ENCODE measurements around the gene CFAP73. TPM values are rescaled to one million over a fixed set of nuclear protein-coding genes. Genes with fewer than 3 reads are reported as not detected.

Gene CFAP73
- total and polyA plus RNA-seq, 2 experiments from 2014 or later: 0.50 to 0.59 TPM

DNA sequence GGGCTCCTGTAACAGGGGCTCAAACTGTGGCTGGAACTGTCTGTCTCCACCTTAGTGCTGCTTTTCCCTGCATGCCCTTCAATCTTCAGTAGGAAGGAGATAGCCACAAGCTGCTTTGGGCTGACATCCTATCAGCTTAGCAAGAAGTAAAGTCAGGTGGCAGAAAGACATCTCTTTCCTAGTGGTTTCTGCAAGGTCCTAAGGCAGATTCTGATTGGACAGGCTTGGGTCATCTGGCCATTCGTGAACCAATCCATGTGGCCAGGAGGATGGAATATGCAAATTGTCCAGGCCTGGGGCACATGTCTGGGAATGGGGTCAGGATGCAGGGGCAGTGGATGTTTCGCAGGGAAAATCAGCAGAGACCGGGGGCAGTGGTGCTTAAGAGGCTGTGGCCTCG, 41.2 kb downstream of the CFAP73 start:
- Mint-ChIP-seq H3K9me3 (no peaks in the 10 kb centered on the region), H3K4me3 (no peak overlapping the region), H3K27ac (peak overlapping the region; percentile 52; the same call in 1 of the 2 replicates), H3K4me1 (peaks cover 16% of the 10 kb centered on the region), H3K27me3 (ENCODE audit: insufficient read depth, low read depth, poor library complexity) (peaks cover 11% of the 10 kb centered on the region), H3K36me3 (ENCODE audit: low read depth) (peaks cover 51% of the 10 kb centered on the region)
- no peak for TF ChIP-seq CTCF (conservative IDR thresholded peaks at IDR 0.05; ENCODE audit: low read depth in 2 of 2)
- TF ChIP-seq, protein P1, sequence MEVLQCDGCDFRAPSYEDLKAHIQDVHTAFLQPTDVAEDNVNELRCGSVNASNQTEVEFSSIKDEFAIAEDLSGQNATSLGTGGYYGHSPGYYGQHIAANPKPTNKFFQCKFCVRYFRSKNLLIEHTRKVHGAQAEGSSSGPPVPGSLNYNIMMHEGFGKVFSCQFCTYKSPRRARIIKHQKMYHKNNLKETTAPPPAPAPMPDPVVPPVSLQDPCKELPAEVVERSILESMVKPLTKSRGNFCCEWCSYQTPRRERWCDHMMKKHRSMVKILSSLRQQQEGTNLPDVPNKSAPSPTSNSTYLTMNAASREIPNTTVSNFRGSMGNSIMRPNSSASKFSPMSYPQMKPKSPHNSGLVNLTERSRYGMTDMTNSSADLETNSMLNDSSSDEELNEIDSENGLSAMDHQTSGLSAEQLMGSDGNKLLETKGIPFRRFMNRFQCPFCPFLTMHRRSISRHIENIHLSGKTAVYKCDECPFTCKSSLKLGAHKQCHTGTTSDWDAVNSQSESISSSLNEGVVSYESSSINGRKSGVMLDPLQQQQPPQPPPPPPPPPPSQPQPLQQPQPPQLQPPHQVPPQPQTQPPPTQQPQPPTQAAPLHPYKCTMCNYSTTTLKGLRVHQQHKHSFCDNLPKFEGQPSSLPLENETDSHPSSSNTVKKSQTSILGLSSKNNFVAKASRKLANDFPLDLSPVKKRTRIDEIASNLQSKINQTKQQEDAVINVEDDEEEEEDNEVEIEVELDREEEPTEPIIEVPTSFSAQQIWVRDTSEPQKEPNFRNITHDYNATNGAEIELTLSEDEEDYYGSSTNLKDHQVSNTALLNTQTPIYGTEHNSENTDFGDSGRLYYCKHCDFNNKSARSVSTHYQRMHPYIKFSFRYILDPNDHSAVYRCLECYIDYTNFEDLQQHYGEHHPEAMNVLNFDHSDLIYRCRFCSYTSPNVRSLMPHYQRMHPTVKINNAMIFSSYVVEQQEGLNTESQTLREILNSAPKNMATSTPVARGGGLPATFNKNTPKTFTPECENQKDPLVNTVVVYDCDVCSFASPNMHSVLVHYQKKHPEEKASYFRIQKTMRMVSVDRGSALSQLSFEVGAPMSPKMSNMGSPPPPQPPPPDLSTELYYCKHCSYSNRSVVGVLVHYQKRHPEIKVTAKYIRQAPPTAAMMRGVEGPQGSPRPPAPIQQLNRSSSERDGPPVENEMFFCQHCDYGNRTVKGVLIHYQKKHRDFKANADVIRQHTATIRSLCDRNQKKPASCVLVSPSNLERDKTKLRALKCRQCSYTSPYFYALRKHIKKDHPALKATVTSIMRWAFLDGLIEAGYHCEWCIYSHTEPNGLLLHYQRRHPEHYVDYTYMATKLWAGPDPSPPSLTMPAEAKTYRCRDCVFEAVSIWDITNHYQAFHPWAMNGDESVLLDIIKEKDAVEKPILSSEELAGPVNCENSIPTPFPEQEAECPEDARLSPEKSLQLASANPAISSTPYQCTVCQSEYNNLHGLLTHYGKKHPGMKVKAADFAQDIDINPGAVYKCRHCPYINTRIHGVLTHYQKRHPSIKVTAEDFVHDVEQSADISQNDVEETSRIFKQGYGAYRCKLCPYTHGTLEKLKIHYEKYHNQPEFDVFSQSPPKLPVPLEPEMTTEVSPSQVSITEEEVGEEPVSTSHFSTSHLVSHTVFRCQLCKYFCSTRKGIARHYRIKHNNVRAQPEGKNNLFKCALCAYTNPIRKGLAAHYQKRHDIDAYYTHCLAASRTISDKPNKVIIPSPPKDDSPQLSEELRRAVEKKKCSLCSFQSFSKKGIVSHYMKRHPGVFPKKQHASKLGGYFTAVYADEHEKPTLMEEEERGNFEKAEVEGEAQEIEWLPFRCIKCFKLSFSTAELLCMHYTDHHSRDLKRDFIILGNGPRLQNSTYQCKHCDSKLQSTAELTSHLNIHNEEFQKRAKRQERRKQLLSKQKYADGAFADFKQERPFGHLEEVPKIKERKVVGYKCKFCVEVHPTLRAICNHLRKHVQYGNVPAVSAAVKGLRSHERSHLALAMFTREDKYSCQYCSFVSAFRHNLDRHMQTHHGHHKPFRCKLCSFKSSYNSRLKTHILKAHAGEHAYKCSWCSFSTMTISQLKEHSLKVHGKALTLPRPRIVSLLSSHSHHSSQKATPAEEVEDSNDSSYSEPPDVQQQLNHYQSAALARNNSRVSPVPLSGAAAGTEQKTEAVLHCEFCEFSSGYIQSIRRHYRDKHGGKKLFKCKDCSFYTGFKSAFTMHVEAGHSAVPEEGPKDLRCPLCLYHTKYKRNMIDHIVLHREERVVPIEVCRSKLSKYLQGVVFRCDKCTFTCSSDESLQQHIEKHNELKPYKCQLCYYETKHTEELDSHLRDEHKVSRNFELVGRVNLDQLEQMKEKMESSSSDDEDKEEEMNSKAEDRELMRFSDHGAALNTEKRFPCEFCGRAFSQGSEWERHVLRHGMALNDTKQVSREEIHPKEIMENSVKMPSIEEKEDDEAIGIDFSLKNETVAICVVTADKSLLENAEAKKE (CRISPR knock-in tag; IDR thresholded peaks at IDR 0.05): no peak
- no peaks in the 10 kb centered on the region for H3K9me2 ChIP-seq (ENCODE audit: insufficient read depth)
- no peak overlapping the region for H3K27ac ChIP-seq (ENCODE audit: low read depth)
- no peaks in the 10 kb centered on the region for H3K27me3 ChIP-seq (ENCODE audit: insufficient read depth)
- 0 out of 2 replicates have a peak, but pooled peaks cover 3% of the 10 kb centered on the region for H3F3A ChIP-seq (replicated peaks; ENCODE audit: low read depth)
- peak; percentile 71 for ATAC-seq
- peaks cover 4% of the 10 kb centered on the region; the same call in 1 of the 2 replicates for H3K36me3 ChIP-seq (ENCODE audit: insufficient read depth)
- H3K4me3 ChIP-seq: no peak overlapping the region
- no peak overlapping the region for H3K4me2 ChIP-seq
- H2AFZ ChIP-seq: no peak overlapping the region
- peaks cover 4% of the 10 kb centered on the region; the same call in 1 of the 2 replicates for H3K4me1 ChIP-seq (ENCODE audit: insufficient read depth)
- peaks cover 20% of the 10 kb centered on the region for H4K20me1 ChIP-seq (replicated peaks; ENCODE audit: insufficient read depth)
- DNase-seq (ENCODE audit: low spot score): peak; percentile 62
- peaks cover 16% of the 10 kb centered on the region for H3K79me2 ChIP-seq (replicated peaks; ENCODE audit: insufficient read depth)

- Histone ChIP-seq H3K4me3 (no peak overlapping the region), H4K20me1 (replicated peaks; ENCODE audit: insufficient read depth) (peaks cover 17% of the 10 kb centered on the region), H3K4me2 (no peak overlapping the region), H3F3A (replicated peaks; ENCODE audit: low read depth) (no peaks in the 10 kb centered on the region), H2AFZ (no peak overlapping the region), H3K27me3 (ENCODE audit: insufficient read depth) (no peaks in the 10 kb centered on the region), H3K9me2 (ENCODE audit: insufficient read depth) (no peaks in the 10 kb centered on the region), H3K27ac (ENCODE audit: low read depth) (no peak overlapping the region), H3K79me2 (replicated peaks; ENCODE audit: insufficient read depth) (peaks cover 14% of the 10 kb centered on the region), H3K36me3 (ENCODE audit: insufficient read depth) (peaks cover 4% of the 10 kb centered on the region; the same call in 1 of the 2 replicates), H3K4me1 (ENCODE audit: insufficient read depth) (peaks cover 1% of the 10 kb centered on the region; the same call in 1 of the 2 replicates)
- Mint-ChIP-seq H3K4me1 (peaks cover 14% of the 10 kb centered on the region), H3K27ac (no peak overlapping the region), H3K9me3 (no peaks in the 10 kb centered on the region), H3K4me3 (no peak overlapping the region), H3K36me3 (ENCODE audit: low read depth) (peaks cover 48% of the 10 kb centered on the region), H3K27me3 (ENCODE audit: insufficient read depth, low read depth, poor library complexity) (peaks cover 11% of the 10 kb centered on the region)
- ATAC-seq (no peak), DNase-seq (ENCODE audit: low spot score) (no peak)
- no peak for TF ChIP-seq CTCF (conservative IDR thresholded peaks at IDR 0.05; ENCODE audit: low read depth in 2 of 2)
Observed at GRCh38 chr12:113191227-113191626, 41.7 kb downstream of the CFAP73 start.
